Ramos (cell line): ENCODE data around the gene PTPRC.

Experiments
- in situ Hi-C: fragments of 300-500 bp; cut with MboI; formaldehyde crosslinking; loops from one replicate; pipeline ENCODE4 v1.14.3; 2022; ENCODE audit warnings: low sequenced_read_pairs; ENCODE audit not compliant: unreplicated experiment

PTPRC gene

DNA sequence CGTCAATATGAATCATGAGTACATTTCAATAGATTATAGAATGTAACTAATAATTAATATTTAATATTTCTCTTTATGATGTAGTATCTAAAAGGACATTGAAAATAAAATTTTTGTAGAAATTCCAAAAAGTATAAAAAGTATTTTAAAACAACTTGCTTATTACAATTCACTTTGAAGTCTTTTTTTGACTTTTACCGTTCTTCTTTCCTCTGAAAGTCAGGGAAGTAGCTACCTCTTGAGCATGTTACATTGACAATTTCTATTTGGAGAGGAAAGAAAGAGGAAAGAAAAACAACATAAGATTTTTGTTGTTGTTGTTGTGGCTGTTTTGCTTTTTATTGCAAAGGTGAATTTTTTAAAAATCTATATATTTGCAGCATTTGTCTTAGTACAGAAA is 1.3 kb downstream of the PTPRC start:
- in situ Hi-C loops = loop anchor here (25.0 kb wide), 1 partner anchor 878 kb away; no protein-coding TSS in a partner anchor

DNA sequence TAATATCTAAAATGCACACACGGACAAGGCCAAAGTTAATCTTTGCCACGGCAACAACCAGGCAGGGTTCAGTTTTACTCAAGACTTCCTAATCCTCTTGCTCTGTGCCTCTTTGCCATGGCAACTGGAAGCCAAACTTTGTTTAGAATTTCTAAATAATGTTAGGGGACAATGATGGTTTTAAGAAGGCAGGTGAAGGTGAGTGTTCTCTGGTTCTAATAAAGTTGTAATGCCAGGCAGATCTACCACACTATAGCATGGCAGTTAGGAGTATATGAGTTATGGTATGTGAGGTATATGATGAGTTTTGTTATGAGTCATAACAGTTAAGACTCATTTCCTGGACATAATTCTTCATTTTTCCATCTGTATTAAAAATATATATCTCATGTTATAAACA is 2.7 kb downstream of the PTPRC start:
- in situ Hi-C loops = loop anchor here (25.0 kb wide), 1 partner anchor 879 kb away; no protein-coding TSS in a partner anchor

DNA sequence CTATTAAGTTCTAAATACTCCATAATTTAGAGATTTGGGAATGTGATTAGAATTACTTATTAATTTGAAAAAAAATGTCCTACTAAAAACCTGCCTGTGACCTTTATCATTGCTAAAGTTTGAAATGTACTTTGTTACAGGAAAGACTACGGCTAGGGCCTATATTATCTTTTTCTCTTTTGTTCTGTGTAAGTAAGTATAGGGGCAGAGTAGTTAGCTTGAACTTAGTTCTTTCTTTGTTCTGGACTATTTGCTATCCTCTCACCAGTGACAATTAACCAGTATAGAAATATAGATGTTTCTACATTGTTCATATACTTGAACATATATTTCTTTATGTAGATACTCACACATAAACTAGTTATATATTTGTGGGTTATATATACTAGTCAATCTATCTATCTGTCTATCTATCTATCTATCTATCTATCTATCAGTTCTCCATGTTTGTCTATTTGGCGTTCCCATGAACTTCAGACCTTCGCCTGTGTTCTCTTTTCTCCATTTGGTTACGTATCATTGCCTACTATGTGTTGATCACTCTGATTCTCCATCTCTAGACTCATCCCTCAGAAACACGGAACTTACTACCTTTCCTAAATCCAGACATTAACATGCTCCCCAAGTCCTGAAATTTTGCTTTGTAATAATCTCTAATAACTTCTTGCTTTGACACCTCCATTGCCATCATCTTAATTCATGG is 3.3 kb downstream of the PTPRC start:
- in situ Hi-C loops = loop anchor here (25.0 kb wide), 1 partner anchor 880 kb away; no protein-coding TSS in a partner anchor

DNA sequence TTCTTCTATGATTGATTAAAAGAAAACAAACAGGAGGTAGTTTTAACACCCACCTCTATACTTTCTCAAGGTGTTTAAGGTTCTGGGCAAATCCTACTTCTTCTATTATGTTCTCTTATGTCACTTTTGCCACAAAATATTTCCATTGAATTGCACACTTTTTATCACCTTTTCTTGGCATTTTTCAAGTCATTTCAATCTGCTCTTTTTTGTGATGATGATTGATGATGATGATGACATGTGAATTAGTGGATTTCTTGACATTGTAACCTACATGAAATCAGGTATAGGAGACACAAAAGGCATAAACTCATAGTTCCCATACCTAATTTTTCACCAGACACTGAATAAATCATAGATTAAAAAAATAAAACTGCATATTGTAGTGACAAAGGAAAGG is 4.1 kb downstream of the PTPRC start:
- in situ Hi-C loops = loop anchor here (25.0 kb wide), 1 partner anchor 881 kb away; no protein-coding TSS in a partner anchor

DNA sequence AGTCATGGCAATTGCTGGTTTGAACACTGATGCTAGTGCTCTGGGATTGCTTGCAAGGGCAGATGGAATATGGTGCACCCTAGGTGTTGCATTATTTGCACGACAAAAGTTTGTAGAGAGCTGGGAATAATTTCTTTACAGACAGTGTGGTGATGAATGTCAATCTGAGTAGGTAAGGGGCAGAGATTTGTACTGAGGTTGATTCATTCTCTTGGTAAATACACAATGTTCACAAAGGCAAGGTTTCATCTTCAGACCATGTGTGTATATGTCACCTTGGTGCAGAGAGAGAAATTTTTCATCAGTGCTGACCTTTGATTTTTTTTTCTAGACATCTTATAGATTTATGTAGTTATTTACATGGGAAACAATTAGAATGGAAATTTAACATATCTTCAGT is 5.0 kb downstream of the PTPRC start:
- in situ Hi-C loops = loop anchor here (25.0 kb wide), 1 partner anchor 882 kb away; no protein-coding TSS in a partner anchor

DNA sequence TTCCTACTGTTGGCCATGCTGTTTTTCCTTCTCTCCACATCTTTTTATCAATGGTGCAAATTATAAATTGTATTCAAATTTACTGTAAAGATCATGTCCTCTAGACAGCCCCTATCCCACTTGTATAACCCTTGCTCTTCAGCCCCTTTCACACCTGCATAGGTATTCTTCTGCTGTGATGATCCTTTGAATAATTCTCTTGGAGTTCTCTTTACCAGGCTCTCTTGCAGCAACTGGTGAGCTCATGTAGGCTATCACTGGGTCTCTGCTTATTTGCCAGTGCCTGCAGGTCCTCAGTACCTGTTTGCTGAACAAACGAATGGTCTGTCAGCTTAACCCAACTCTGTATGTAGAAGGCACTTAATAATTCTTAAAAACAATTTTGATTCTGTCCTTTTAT is 8.2 kb downstream of the PTPRC start:
- in situ Hi-C loops = loop anchor here (25.0 kb wide), 1 partner anchor 885 kb away; no protein-coding TSS in a partner anchor

DNA sequence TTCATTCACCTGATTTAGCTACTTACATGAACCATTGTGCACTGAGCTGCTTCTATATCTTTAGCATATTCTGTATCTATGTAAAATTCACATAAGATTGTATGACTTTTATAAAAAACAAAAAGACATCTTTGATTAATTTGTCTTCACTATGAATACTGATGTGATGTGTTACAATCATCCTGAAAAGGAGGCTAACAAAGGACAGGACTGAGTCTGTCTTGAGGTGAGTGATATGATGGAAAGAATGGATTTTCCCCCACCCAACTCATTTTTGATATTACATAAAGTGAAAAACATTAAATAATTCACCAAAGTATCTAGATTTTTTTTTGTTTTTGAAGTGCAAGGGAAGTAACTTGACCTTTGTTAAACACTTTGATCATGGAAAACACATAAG is 9.8 kb downstream of the PTPRC start:
- in situ Hi-C loops = loop anchor here (25.0 kb wide), 1 partner anchor 886 kb away; no protein-coding TSS in a partner anchor

DNA sequence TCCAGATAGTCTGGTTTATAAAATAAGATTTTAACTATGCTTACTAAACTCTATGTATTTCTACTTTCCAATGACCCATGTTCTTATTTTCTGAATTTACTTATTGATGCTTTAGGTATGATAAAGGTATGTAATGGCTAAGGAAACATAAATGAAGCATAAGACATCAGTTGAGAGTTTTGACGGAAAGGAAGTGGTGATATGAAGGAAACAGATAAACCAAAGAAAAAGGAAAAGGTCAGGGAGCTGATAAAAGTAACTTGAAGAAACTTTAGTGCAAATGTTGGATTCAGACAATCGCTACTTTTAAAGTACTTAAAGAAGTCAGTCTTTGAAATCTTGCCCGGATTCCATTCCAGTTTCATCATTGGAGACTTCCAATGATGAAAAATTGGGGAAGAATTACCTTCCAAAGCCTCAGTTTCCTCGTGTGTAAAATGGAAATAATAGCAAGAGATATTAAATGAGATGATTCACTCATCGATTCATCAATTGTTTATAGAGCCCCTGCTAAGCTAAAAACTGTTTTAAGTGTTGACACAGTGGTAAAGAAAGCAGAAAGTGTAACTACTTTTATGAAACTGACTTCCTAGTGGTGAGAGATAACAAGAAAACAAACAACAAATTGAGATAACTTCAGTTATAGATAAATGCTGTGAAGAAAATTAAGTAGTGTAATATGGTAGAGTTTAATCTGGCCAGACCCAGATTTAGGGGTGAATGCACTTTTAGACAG is 10.6 kb downstream of the PTPRC start:
- in situ Hi-C loops = loop anchor here (25.0 kb wide), 1 partner anchor 887 kb away; no protein-coding TSS in a partner anchor

DNA sequence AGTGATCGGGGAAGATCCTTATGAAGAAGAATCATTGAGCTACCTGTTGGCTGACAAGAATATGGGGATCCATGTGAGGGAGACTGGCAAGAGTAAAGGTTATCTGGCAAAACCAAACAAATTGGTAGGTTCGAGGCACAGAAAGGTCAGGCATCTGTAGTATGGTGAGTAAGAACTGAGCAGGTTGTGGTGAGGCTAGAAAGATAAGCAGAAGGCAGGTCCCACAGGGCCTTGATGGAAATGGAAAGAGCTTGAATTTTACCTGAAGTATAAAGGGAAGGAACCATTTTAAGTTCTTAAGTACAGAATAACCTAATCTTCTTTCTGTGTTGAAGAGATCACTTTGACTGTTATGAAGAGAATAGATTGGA is 11.1 kb downstream of the PTPRC start:
- in situ Hi-C loops = loop anchor here (25.0 kb wide), 1 partner anchor 888 kb away; no protein-coding TSS in a partner anchor

DNA sequence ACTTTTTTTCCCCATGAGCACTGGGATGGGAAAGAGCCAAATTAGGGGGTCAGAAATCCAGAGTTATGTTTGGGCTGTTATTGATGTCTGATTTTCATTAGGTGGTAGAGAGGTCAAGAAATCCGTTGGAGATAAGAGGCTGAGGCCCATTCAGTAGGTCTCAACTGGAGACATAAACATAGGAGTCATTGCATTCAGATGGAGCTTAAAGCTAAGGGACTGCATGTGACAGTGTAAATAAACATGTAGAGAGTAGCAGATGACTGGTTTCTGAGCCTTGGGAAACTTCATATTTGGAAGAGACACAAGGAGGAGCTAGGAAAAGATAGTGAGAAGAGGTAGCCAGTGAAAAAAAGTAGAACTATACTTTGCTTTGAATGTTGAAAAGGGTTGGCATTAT is 11.7 kb downstream of the PTPRC start:
- in situ Hi-C loops = no loop called here

DNA sequence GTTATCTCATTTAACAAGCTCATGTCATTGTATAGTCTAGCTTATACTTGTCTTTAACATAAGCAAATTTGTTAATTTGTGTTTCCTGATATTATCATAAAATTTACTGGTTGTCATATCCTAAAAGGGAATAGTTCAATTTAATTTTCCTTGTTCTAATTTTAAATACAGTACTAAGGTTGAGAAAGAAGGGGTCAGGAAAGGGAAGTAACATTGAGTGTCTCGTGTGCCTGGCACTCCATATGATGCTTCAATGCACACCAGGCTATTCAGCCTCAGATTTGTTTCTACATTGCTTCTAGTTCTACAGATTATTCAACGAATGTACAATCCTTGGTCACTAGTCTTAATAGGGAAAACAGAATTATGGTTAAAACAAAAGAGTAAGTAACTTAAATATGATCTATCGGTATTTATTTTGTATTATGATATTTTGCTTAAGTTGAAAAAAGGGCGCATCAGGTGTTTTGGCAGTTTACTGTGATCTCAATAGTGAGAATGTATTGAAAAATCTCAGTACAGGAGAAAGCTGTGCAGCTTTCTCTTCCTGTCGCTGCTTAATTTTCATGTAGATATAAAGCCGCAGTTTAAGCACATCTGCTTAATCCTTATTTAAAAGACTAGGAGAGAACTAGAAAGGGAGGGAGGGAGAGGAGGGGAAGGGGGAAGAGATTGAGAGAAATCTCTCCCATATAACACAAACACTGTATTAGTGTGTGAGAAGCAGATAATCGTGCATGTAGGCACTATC is 13.0 kb downstream of the PTPRC start:
- in situ Hi-C loops = no loop called here

DNA sequence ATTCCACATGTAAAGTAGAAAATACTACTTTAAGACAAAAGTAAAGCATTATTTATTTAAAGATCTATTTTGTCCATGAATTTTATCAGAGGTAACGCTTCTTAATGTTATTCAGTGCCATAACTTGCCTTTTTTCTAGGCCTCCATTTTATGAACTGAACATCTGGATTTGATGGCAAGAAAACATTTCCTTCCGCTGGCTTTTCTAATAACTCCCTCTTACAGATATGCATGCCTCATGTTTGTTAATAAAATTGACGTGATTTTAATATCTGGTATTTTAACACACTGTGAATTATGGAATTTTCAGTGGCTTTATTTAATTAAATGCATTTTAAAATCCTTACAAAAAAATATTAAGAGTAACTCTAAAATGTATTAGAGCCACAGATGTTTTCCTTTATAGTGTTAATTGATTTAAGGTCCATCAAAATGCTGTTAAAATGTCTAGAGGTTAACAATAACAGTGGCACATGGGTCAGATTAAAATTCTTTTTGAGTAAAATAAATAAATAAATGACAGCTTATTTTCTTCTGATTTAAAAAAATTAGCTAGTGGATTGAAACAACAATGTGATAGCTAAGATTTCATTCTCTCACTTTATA is 15.1 kb downstream of the PTPRC start:
- in situ Hi-C loops = no loop called here

DNA sequence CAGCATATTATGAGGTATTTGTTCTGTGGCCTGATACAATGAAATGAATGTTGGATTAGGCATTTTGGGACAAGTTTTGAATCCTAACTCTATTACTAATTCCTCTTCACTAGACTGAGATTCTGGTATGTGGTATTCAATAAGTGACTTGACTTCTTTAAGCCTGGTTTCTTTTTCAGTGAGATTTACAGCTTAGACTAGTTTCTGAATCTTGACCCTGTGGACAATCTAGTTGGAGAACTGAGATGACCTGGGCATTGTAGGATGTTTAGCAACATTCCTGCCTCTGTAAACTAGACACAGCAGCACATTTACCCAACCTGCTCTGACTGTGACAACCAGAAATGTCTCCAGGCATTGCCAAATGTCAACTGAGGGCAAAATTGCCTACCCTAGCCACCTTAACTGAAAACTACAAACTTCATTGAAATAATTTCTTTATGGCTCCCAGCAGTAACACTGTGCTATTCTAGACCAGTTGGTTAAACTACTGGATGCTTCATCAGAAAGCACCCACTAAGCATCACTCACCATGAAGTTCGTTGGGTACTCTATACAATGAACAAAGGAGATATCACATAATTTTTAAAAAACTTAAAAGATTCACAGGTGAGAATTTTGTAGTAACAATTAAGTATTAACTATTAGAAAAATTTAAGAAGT is 16.8 kb downstream of the PTPRC start:
- in situ Hi-C loops = no loop called here

DNA sequence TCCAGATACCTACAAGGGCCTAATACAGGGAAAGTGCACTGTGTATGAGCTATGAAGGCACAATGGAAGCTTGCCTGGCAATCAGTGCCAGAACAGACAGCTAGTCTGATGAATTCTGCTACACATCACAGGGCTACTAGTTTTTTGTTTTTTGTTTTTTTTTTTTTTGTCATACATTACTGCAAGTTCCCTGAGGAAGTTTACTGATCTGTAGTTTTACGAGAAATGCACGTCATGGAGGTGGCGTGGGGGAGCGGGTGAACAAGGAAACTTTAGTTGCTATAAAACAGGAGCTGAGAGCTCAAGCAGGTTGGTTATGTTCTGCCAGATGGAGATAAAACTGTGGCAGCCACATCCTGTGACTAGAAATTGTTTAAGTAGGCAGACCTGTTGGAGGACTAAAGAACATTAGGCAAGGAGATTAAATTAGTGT is 17.7 kb downstream of the PTPRC start:
- in situ Hi-C loops = no loop called here

DNA sequence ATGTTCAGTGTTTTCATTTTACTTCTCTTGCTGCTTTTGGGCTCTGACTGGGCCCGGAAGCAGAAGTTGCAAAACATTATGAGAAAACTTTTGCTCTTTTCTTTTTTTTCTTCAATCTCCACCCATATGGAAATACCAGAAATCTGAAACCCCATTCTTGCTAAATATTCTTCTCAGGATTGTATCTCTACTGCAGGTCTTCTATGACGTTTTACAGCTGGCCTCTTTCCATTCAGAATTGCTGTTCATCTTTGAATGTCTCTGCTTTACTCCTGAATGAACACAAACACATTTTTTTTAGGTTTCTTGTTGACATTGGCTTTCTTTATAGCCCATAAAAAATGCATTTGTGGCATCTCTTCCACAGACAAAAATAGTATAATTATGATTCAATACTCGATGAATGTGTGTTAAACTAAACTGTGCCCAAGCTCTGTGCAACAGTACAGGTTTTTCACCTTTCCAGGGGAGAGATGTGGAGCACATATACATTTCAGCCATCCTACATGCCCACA is 18.8 kb downstream of the PTPRC start:
- in situ Hi-C loops = no loop called here

DNA sequence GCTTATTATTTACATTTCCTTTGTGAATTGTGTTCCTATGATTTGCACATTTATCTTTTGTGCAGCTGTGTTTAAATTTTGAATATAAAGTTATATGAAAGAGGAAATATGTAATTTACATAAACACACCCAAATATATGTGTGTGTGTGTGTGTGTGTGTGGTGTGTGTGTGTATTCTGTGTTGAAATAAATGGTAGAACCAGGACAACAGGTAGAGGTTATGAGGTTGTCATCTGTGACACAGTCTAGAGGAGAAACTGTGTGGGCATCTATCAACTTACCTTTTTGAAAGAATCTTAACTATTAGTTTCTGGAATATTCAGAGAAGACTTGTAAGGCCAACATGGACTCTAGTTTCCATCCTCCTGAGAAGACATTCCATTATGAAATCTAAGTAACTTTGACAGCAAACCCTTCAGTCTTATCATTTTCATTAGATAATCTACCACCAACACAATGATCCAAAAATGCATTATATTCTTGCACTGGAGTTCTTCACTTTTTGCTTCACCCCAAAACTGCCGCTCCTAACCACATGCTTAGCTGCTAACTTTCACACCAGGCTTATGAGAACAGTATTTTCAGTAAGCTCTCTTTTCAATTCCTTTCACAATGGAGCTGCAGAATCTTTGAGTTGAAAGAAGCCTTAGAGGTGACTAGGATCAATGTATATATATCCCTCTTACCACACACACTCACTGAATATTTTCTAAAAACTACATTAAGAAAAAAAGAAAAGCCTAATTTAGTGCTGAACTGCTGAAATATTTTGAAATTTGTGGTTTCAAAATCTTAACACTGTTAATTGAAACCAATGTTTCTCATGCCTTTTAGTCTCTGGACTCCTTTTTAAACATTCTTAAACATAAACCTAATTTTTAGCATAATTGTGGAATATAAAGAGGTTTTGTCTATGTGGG is 21.8 kb downstream of the PTPRC start:
- in situ Hi-C loops = no loop called here

DNA sequence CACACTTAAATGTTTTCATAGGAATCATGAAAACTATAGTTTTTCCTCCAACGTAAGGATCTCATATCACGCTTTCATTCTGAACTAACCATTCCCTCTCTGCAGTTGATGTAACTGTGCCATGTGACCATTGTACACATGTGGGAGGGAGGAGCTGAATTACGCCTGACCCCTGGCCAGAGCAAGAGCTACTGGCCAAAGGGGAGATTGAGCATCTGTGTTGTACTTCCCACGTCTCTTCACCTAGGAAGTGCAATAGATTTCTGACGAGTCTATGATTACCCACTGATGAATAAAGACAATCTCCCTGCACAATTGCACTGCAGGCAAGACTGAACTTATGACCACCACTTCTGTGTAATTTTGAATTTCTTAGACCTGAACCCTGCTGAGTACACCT is 24.0 kb downstream of the PTPRC start:
- in situ Hi-C loops = no loop called here

DNA sequence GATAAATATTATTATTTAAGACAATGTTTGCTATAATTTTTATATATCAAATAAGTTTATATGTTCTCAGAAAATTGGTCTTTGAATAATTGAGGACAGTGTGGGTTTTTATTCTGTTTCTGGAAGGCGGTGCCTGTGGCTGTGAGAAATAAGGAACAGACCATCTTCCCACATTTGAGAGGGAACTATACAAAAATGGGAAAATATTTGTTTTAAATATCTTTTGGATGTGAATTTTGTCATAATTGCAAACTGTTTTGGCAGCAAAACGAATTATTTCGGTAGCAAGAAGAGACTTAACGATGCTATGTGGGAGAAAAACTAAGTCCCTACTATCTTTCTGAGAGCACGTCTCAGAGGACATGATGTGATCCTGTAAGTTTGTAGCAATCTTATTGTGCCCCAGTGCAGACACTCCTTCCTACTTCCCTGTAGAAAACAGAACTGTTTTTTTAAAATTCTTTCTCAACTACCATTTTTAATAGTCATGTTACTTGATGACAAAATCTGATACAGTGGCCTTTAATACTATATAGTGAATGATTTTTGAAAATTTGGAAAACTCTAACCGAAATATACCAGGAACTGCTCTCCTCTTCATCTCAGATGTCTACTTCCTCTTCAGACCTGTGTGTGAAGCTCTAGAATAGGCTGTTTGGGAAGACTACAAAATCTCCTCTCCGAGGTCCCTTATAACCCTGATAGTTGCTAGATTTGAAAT is 25.4 kb downstream of the PTPRC start:
- in situ Hi-C loops = no loop called here
